HCT116 (cell line): Measurements from ENCODE around the gene ACOXL. TPM values are rescaled to one million over a fixed set of nuclear protein-coding genes. Genes with fewer than 3 reads are reported as not detected.

Experiments
- ATAC-seq: fragments of 200-7000 bp; cut with Tn5 transposase; 2 replicates; pipeline ENCODE4 v1.9.1; 2020; ENCODE audit warnings: mild to moderate bottlenecking, moderate library complexity
- BruUV-seq: library from RNA; stranded (reverse); fragments of 400-500 nt; replicated peaks from 2 replicates; lab custom pipeline; 2021; lab: Mats Ljungman, UMichigan
- CTCF ChIA-PET: fragments of 300-600 bp; sonication (Branson Sonifier 250); formaldehyde crosslinking; loops from one replicate; lab custom pipeline; 2021; ENCODE audit warnings: antibody characterized with exemption; lab: Charles Lee
- POLR2A ChIA-PET: fragments of 300-600, 350-600 bp; sonication (Branson Sonifier 250); formaldehyde crosslinking; loops from one replicate; lab custom pipeline; 2021; ENCODE audit warnings: antibody characterized with exemption; lab: Charles Lee
- RAD21 ChIA-PET, 2 experiments: fragments of 300-600 bp; sonication (Branson Sonifier 250); formaldehyde crosslinking; loops; one replicate each; lab custom pipeline; 2023; ENCODE audit warnings: low total read pairs in 2 of 2; ENCODE audit not compliant: uncharacterized antibody in 2 of 2, unreplicated experiment in 2 of 2, low non-redundant PET in 1 of 2; lab: Charles Lee
- DNase-seq: peaks from one replicate; pipeline ENCODE4 v3.0.0-alpha.2; 2010; ENCODE audit warnings: low read depth, low spot score
- H2AFZ ChIP-seq: fragments of 200-600 bp; shearing (Covaris generic), sonication (generic); 2 replicates; pipeline ENCODE4 v1.6.1; 2017; ENCODE audit warnings: low read depth, mixed run types, mixed read lengths, antibody characterized with exemption, low read length; ENCODE audit not compliant: poor library complexity, severe bottlenecking
- H3K27ac ChIP-seq: 2 replicates; pipeline ENCODE4 v1.5.1; 2012; ENCODE audit warnings: low read depth, low read length
- H3K27me3 ChIP-seq: fragments of 200-600 bp; sonication (generic); 2 replicates; pipeline ENCODE4 v1.6.1; 2016; ENCODE audit warnings: mixed run types, low read length, mixed read lengths; ENCODE audit not compliant: insufficient read depth
- H3K36me3 ChIP-seq, 2 experiments: fragments of 200-500 bp in 1 of 2; fragments of 200-600 bp in 1 of 2; sonication (Bioruptor generic) in 1 of 2; sonication (generic) in 1 of 2; 2 replicates each; pipeline versions ENCODE4 v1.5.1 to v1.6.1; 2014 to 2016; ENCODE audit warnings: low read length in 2 of 2, inconsistent platforms in 1 of 2, mixed read lengths in 1 of 2, mixed run types in 1 of 2; ENCODE audit not compliant: insufficient read depth in 2 of 2, control insufficient read depth in 1 of 2
- H3K4me1 ChIP-seq, 2 experiments: fragments of 200-600 bp in 1 of 2; sonication (generic) in 1 of 2; 2 replicates each; pipeline versions ENCODE4 v1.5.1 to v1.6.1; 2012 to 2017; ENCODE audit warnings: low read length in 2 of 2, inconsistent platforms in 1 of 2, mild to moderate bottlenecking in 1 of 2, mixed read lengths in 1 of 2, mixed run types in 1 of 2, moderate library complexity in 1 of 2; ENCODE audit not compliant: insufficient read depth in 2 of 2, control insufficient read depth in 1 of 2
- H3K4me2 ChIP-seq: fragments of 200-600 bp; sonication (generic); 2 replicates; pipeline ENCODE4 v1.6.1; 2017; ENCODE audit warnings: mixed run types, low read length, mixed read lengths
- H3K4me3 ChIP-seq, 2 experiments: fragments of 200-600 bp in 1 of 2; sonication (generic) in 1 of 2; replicated peaks in 1 of 2; 2 replicates each; pipeline ENCODE4 v1.5.1; 2011 to 2016; ENCODE audit warnings: low read length in 2 of 2, control low read depth in 1 of 2, low read depth in 1 of 2, mild to moderate bottlenecking in 1 of 2, mixed read lengths in 1 of 2, mixed run types in 1 of 2
- H3K79me2 ChIP-seq: fragments of 200-600 bp; sonication (generic); 2 replicates; pipeline ENCODE4 v1.6.1; 2017; ENCODE audit warnings: mild to moderate bottlenecking, mixed run types, low read length, moderate library complexity, mixed read lengths; ENCODE audit not compliant: insufficient read depth
- H3K9ac ChIP-seq: fragments of 200-600 bp; sonication (generic); 2 replicates; pipeline ENCODE4 v1.6.1; 2016; ENCODE audit warnings: low read length, mixed read lengths
- H3K9me2 ChIP-seq: fragments of 200-600 bp; sonication (generic), shearing (Covaris generic); 2 replicates; pipeline ENCODE4 v1.6.1; 2017; ENCODE audit warnings: mixed run types, mild to moderate bottlenecking, moderate library complexity; ENCODE audit not compliant: insufficient read depth
- H3K9me3 ChIP-seq, 2 experiments: fragments of 200-500 bp in 1 of 2; fragments of 200-600 bp in 1 of 2; sonication (Bioruptor generic) in 1 of 2; sonication (generic) in 1 of 2; 2 replicates each; pipeline ENCODE4 v1.6.1; 2014 to 2017; ENCODE audit warnings: low read length in 2 of 2, mixed read lengths in 2 of 2, inconsistent platforms in 1 of 2, low read depth in 1 of 2, mild to moderate bottlenecking in 1 of 2, mixed run types in 1 of 2, moderate library complexity in 1 of 2; ENCODE audit not compliant: control insufficient read depth in 1 of 2, insufficient read depth in 1 of 2
- H4K20me1 ChIP-seq: fragments of 200-600 bp; sonication (generic), shearing (Covaris generic); 2 replicates; pipeline ENCODE4 v1.6.1; 2017; ENCODE audit warnings: mixed run types, mild to moderate bottlenecking, moderate library complexity; ENCODE audit not compliant: insufficient read depth
- ATF3 ChIP-seq: IDR thresholded peaks from 2 replicates; pipeline ENCODE4 v1.6.1; 2012
- CBX3 ChIP-seq: IDR thresholded peaks from 2 replicates; pipeline ENCODE4 v1.6.1; 2012; ENCODE audit warnings: low read depth
- CEBPB ChIP-seq: IDR thresholded peaks from 2 replicates; pipeline ENCODE4 v1.6.1; 2012; ENCODE audit warnings: low read depth
- EGR1 ChIP-seq: IDR thresholded peaks from 2 replicates; pipeline ENCODE4 v1.6.1; 2012; ENCODE audit warnings: low read depth
- EZH2phosphoT487 ChIP-seq: fragments of 200-600 bp; IDR thresholded peaks from 2 replicates; pipeline ENCODE4 v1.6.1; 2018; ENCODE audit warnings: antibody characterized with exemption, borderline replicate concordance
- POLR2A ChIP-seq: IDR thresholded peaks from 2 replicates; pipeline ENCODE4 v1.7.0; 2011; ENCODE audit warnings: borderline replicate concordance; ENCODE audit not compliant: insufficient read depth, insufficient read length; ENCODE audit errors: extremely low read depth
- RAD21 ChIP-seq: IDR thresholded peaks from 2 replicates; pipeline ENCODE4 v1.6.1; 2012; ENCODE audit warnings: low read depth, mild to moderate bottlenecking
- REST ChIP-seq: IDR thresholded peaks from 2 replicates; pipeline ENCODE4 v1.6.1; 2012; ENCODE audit warnings: low read depth
- SRF ChIP-seq: IDR thresholded peaks from 2 replicates; pipeline ENCODE4 v1.6.1; 2012; ENCODE audit warnings: low read depth
- TCF7L2 ChIP-seq: IDR thresholded peaks from 2 replicates; pipeline ENCODE4 v1.7.0; 2011; ENCODE audit warnings: borderline replicate concordance, inconsistent platforms; ENCODE audit not compliant: insufficient read depth, insufficient read length; ENCODE audit errors: extremely low read depth
- ZFX ChIP-seq: fragments of 450-650 bp; IDR thresholded peaks from 2 replicates; pipeline ENCODE4 v1.6.1; 2017
- intact Hi-C: fragments of 100-400 bp; cut with micrococcal nuclease; formaldehyde crosslinking; loops from 2 replicates; pipeline ENCODE4 v1.10.0; 2022
- total RNA-seq: library from RNA; stranded (reverse); gene quantifications from one replicate; pipeline ENCODE4 v1.2.1, GENCODE V29; 2021; ENCODE audit not compliant: unreplicated experiment
- TF ChIP-seq, protein P1 (sequence below): IDR thresholded peaks from 2 replicates; pipeline ENCODE4 v1.6.1; 2011; ENCODE audit warnings: mild to moderate bottlenecking, low read length, moderate library complexity; ENCODE audit not compliant: insufficient replicate concordance; ENCODE audit errors: extremely low read depth

Gene ACOXL
- total RNA-seq, 1 experiment from 2014 or later, result 5.5 TPM

DNA sequence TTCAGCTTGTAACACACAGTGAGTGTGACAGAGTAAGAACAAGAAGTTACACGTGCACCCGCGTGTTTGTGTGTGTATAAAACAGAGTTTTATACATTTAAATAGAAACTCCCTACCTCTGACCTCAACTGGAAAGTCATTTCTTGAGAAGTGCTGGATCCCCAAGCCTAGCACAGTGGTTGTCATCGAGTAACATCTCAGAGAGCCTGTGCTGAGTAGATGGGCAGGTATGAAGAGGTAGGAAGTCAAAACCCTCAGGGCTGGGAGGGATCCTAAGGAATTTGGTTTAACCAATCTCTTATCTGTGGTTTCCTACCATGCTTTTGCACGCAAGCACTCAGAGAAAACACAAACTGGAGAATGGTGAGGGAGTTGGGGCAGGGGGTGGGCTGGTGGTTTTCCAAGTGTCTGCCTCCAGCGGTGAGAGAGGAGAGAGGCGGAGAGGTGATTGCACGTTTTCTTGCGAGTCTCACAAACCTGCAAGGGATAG lies 9.2 kb downstream of the ACOXL start:
- no peak; the same call in 1 of the 2 replicates for ATAC-seq

More for the DNA sequence above, 9.2 kb downstream of the ACOXL start:
- Histone ChIP-seq H3K4me3 (no peak overlapping the region), H4K20me1 (no peaks in the 10 kb centered on the region), H3K27ac (no peak overlapping the region)
- CTCF ChIA-PET, result no interaction called here
- POLR2A ChIA-PET, result no interaction called here
- no peak for TF ChIP-seq CEBPB
- no peak for TF ChIP-seq CBX3
- TF ChIP-seq ZFX, result no peak
- TF ChIP-seq EZH2phosphoT487, result no peak
- no peak for TF ChIP-seq REST
- no peak for TF ChIP-seq RAD21
- no peak for TF ChIP-seq POLR2A
- TF ChIP-seq, protein P1, sequence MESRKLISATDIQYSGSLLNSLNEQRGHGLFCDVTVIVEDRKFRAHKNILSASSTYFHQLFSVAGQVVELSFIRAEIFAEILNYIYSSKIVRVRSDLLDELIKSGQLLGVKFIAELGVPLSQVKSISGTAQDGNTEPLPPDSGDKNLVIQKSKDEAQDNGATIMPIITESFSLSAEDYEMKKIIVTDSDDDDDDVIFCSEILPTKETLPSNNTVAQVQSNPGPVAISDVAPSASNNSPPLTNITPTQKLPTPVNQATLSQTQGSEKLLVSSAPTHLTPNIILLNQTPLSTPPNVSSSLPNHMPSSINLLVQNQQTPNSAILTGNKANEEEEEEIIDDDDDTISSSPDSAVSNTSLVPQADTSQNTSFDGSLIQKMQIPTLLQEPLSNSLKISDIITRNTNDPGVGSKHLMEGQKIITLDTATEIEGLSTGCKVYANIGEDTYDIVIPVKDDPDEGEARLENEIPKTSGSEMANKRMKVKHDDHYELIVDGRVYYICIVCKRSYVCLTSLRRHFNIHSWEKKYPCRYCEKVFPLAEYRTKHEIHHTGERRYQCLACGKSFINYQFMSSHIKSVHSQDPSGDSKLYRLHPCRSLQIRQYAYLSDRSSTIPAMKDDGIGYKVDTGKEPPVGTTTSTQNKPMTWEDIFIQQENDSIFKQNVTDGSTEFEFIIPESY, result no peak
- no peak for TF ChIP-seq TCF7L2
- no peak for TF ChIP-seq ATF3
- no peak for TF ChIP-seq SRF
- no peak for TF ChIP-seq EGR1
- TF ChIP-seq, all 23 proteins: peak for 0
- Histone ChIP-seq H3K9ac (no peak overlapping the region), H3K9me2 (no peaks in the 10 kb centered on the region), H3K9me3 (no peaks in the 10 kb centered on the region; a peak in 1 of 4 replicates), H3K79me2 (no peaks in the 10 kb centered on the region), H3K27me3 (no peaks in the 10 kb centered on the region), H3K36me3 (no peaks in the 10 kb centered on the region), H2AFZ (no peak overlapping the region), H3K4me2 (no peak overlapping the region), H3K4me1 (peaks cover 0 to 6% of the 10 kb centered on the region in 2 experiments; a peak in 1 of 4 replicates)
- BruUV-seq, result no TSS peak
- RAD21 ChIA-PET, result no interaction called here
- DNase-seq, result no peak
- intact Hi-C loops, result no loop called here
